GM18505 (cell line): ENCODE data around the gene SLC26A11.
"Not testable (repeated sequence)": the region's sequence is repeated elsewhere in the genome, so short reads cannot be mapped to it uniquely, and the experiment has no call there.

ENCODE experiments used
- ATAC-seq: cut with Tn5 transposase; IDR thresholded peaks from one replicate; pipeline ENCODE4 v1.9.1; 2021; ENCODE audit not compliant: unreplicated experiment
- POLR2A ChIP-seq: IDR thresholded peaks from 4 replicates; pipeline ENCODE4 v1.6.1; 2011; ENCODE audit warnings: borderline replicate concordance; ENCODE audit not compliant: insufficient read depth, insufficient read length; ENCODE audit errors: extremely low read depth

The SLC26A11 gene

GRCh38 chr17:80227666-80228065 is 7.4 kb downstream of the SLC26A11 start:
- no peak for ATAC-seq
- TF ChIP-seq POLR2A, result no peak

GRCh38 chr17:80228477-80228876 is 8.2 kb downstream of the SLC26A11 start:
- TF ChIP-seq POLR2A, result no peak
- no peak for ATAC-seq

- no peak for TF ChIP-seq POLR2A
These were observed 8.8 kb downstream of the SLC26A11 start for GRCh38 chr17:80229011-80229410.

GRCh38 chr17:80232438-80232837 is 12.2 kb downstream of the SLC26A11 start:
- TF ChIP-seq POLR2A, result no peak
- no peak for ATAC-seq

More at GRCh38 chr17:80229011-80229410, 8.8 kb downstream of the SLC26A11 start:
- ATAC-seq, result no peak

- TF ChIP-seq POLR2A, result no peak
- ATAC-seq, result no peak
These were observed 13.0 kb downstream of the SLC26A11 start for GRCh38 chr17:80233202-80233601.

- no peak for ATAC-seq
- TF ChIP-seq POLR2A, result no peak
These were observed 16.7 kb downstream of the SLC26A11 start for GRCh38 chr17:80236911-80237310.

- no peak for ATAC-seq
- no peak for TF ChIP-seq POLR2A
These were observed 17.2 kb downstream of the SLC26A11 start for GRCh38 chr17:80237386-80237785.

GRCh38 chr17:80242505-80242904 is 22.3 kb downstream of the SLC26A11 start:
- ATAC-seq, result no peak
- no peak for TF ChIP-seq POLR2A

- TF ChIP-seq POLR2A, result no peak
- no peak for ATAC-seq
These were observed 23.6 kb downstream of the SLC26A11 start for GRCh38 chr17:80243526-80244433.

GRCh38 chr17:80244448-80244847 is 24.2 kb downstream of the SLC26A11 start:
- not testable (repeated sequence) for ATAC-seq

GRCh38 chr17:80244871-80245509 is 24.8 kb downstream of the SLC26A11 start:
- no peak for TF ChIP-seq POLR2A
- no peak for ATAC-seq

- no peak for ATAC-seq
- TF ChIP-seq POLR2A, result no peak
These were observed 25.5 kb downstream of the SLC26A11 start for GRCh38 chr17:80245566-80246265.

GRCh38 chr17:80246266-80246681 is 26.0 kb downstream of the SLC26A11 start:
- ATAC-seq, result no peak
- TF ChIP-seq POLR2A, result no peak
